GM23338 (cell line): ENCODE data around the gene SLC23A2. TPM values are rescaled to one million over a fixed set of nuclear protein-coding genes. Genes with fewer than 3 reads are reported as not detected.

Source experiments
- ATAC-seq: fragments of 200-7000 bp; cut with Tn5 transposase; 3 replicates; pipeline ENCODE4 v1.9.1; 2020
- DNase-seq: peaks from one replicate; pipeline ENCODE4 v3.0.0-alpha.2; 2015; ENCODE audit warnings: low spot score
- H2AFZ ChIP-seq: fragments of 200-600 bp; sonication (generic); 2 replicates; pipeline ENCODE4 v1.8.0; 2016; ENCODE audit warnings: antibody characterized with exemption, mild to moderate bottlenecking, moderate library complexity
- H3F3A ChIP-seq: fragments of 200-600 bp; sonication (generic); replicated peaks from 2 replicates; pipeline ENCODE4 v1.8.0; 2017; ENCODE audit warnings: antibody characterized with exemption, mixed run types, low read depth
- H3K27ac ChIP-seq: fragments of 200-600 bp; sonication (generic); 2 replicates; pipeline ENCODE4 v1.6.1; 2016; ENCODE audit warnings: low read depth
- H3K27me3 ChIP-seq: fragments of 200-600 bp; sonication (generic); 2 replicates; pipeline ENCODE4 v1.8.0; 2016; ENCODE audit warnings: mild to moderate bottlenecking, mixed run types, moderate library complexity; ENCODE audit not compliant: insufficient read depth
- H3K36me3 ChIP-seq: fragments of 200-600 bp; sonication (generic); 2 replicates; pipeline ENCODE4 v1.8.0; 2016; ENCODE audit warnings: mild to moderate bottlenecking; ENCODE audit not compliant: insufficient read depth
- H3K4me1 ChIP-seq: fragments of 200-600 bp; sonication (generic); 2 replicates; pipeline ENCODE4 v1.8.0; 2016; ENCODE audit warnings: mild to moderate bottlenecking, moderate library complexity; ENCODE audit not compliant: insufficient read depth
- H3K4me2 ChIP-seq: fragments of 200-600 bp; sonication (generic); 2 replicates; pipeline ENCODE4 v1.7.1; 2017; ENCODE audit warnings: mixed run types
- H3K4me3 ChIP-seq: fragments of 200-600 bp; sonication (generic); 2 replicates; pipeline ENCODE4 v1.6.1; 2016; ENCODE audit warnings: mixed run types
- H3K79me2 ChIP-seq: fragments of 200-600 bp; sonication (generic); replicated peaks from 2 replicates; pipeline ENCODE4 v1.8.0; 2017; ENCODE audit warnings: mild to moderate bottlenecking; ENCODE audit not compliant: insufficient read depth
- H3K9me2 ChIP-seq: fragments of 200-600 bp; sonication (generic); 2 replicates; pipeline ENCODE4 v1.8.0; 2017; ENCODE audit not compliant: insufficient read depth
- H4K20me1 ChIP-seq: fragments of 200-600 bp; sonication (generic); replicated peaks from 2 replicates; pipeline ENCODE4 v1.8.0; 2017; ENCODE audit warnings: mild to moderate bottlenecking; ENCODE audit not compliant: insufficient read depth
- H3K27ac Mint-ChIP-seq: 2 replicates; pipeline ENCODE4 v1.8.0; 2020; ENCODE audit warnings: inconsistent platforms, mild to moderate bottlenecking, moderate library complexity, mixed read lengths
- H3K27me3 Mint-ChIP-seq: 3 replicates; pipeline ENCODE4 v1.8.0; 2022; ENCODE audit warnings: low read depth, mild to moderate bottlenecking, moderate library complexity, mixed read lengths, inconsistent platforms; ENCODE audit not compliant: insufficient read depth, poor library complexity
- H3K36me3 Mint-ChIP-seq: 3 replicates; pipeline ENCODE4 v1.8.0; 2021; ENCODE audit warnings: low read depth, mild to moderate bottlenecking, inconsistent platforms, moderate library complexity, mixed read lengths
- H3K4me1 Mint-ChIP-seq: 3 replicates; pipeline ENCODE4 v1.8.0; 2020; ENCODE audit warnings: mild to moderate bottlenecking, inconsistent platforms, mixed read lengths
- H3K4me3 Mint-ChIP-seq: 3 replicates; pipeline ENCODE4 v1.8.0; 2021; ENCODE audit warnings: moderate library complexity, mild to moderate bottlenecking, inconsistent platforms, mixed read lengths
- H3K9me3 Mint-ChIP-seq: 3 replicates; pipeline ENCODE4 v1.8.0; 2020; ENCODE audit warnings: moderate library complexity, mild to moderate bottlenecking, inconsistent platforms, mixed read lengths
- CREB1 ChIP-seq: fragments of 250-450 bp; sonication (Bioruptor Pico); IDR thresholded peaks from 2 replicates; pipeline ENCODE4 v1.5.0; 2020; ENCODE audit warnings: low read depth, mild to moderate bottlenecking, moderate library complexity
- EZH2phosphoT487 ChIP-seq: fragments of 200-600 bp; sonication (generic); IDR thresholded peaks from one replicate; pipeline ENCODE4 v1.8.1; 2018; ENCODE audit warnings: antibody characterized with exemption; ENCODE audit not compliant: unreplicated experiment
- NANOG ChIP-seq: IDR thresholded peaks from 2 replicates; pipeline ENCODE4 v1.6.1; 2016; ENCODE audit warnings: antibody characterized with exemption, borderline replicate concordance
- POLR2AphosphoS5 ChIP-seq: IDR thresholded peaks from 2 replicates; pipeline ENCODE4 v1.6.1; 2016; ENCODE audit warnings: antibody characterized with exemption, low read depth
- ZNF114 ChIP-seq: fragments of 250-450 bp; sonication (Bioruptor Pico); IDR thresholded peaks from 2 replicates; pipeline ENCODE4 v1.5.0; 2020; ENCODE audit warnings: mild to moderate bottlenecking, moderate library complexity
- ZNF331 ChIP-seq: fragments of 250-450 bp; sonication (Bioruptor Pico); IDR thresholded peaks from 2 replicates; pipeline ENCODE4 v1.5.0; 2020; ENCODE audit warnings: low read depth, mild to moderate bottlenecking, moderate library complexity
- polyA plus RNA-seq: library from polyadenylated mRNA; unstranded; fragments of >200 nt; fragmentation: Nextera tagmentation; extraction: Ambion mirVana; gene quantifications from 2 replicates; pipeline ENCODE4 v1.2.1, GENCODE V29; 2016
- total RNA-seq: library from RNA; depleted of rRNA; stranded (reverse); fragments of >200 nt; shearing (Covaris generic); gene quantifications from 2 replicates; pipeline ENCODE4 v1.2.3, GENCODE V29; 2014
- TF ChIP-seq, protein P1 (sequence below): IDR thresholded peaks from one replicate; pipeline ENCODE4 v1.6.1; 2018; ENCODE audit warnings: antibody characterized with exemption; ENCODE audit not compliant: unreplicated experiment
- TF ChIP-seq, protein P2 (sequence below): IDR thresholded peaks from 2 replicates; pipeline ENCODE4 v1.6.1; 2016; ENCODE audit warnings: antibody characterized with exemption
- TF ChIP-seq, protein P3 (sequence below), 2 experiments: fragments of 200-600 bp in 1 of 2; sonication (generic) in 1 of 2; conservative IDR thresholded peaks; 2 replicates each; pipeline versions ENCODE4 v1.5.1 to v1.6.1; 2016 to 2017; ENCODE audit warnings: antibody characterized with exemption in 2 of 2, low read depth in 2 of 2, mild to moderate bottlenecking in 2 of 2, moderate library complexity in 1 of 2

Gene SLC23A2
- total and polyA plus RNA-seq, 2 experiments from 2014 or later: 4.4 to 20.2 TPM

DNA sequence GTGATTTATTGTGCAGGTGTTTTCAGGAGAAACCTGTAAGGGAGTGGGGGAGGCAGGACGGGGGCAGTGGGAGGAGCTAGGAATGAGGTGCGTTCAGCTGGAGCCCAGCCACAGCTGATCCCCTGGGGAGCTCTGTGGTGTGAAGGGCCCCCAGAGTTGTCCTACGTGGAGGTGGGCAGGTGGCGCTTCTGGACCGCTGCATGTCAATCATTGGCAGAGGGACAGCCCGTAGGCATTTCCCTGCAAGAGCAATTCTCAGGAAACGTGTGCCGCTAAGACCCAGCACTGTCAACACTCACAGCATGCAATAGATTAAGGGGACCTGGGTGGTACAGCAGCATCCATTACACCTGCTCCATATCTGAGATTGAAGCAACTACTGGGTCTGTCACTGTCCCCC lies 191.6 kb downstream of the SLC23A2 start (continued):
- TF ChIP-seq, protein P1, sequence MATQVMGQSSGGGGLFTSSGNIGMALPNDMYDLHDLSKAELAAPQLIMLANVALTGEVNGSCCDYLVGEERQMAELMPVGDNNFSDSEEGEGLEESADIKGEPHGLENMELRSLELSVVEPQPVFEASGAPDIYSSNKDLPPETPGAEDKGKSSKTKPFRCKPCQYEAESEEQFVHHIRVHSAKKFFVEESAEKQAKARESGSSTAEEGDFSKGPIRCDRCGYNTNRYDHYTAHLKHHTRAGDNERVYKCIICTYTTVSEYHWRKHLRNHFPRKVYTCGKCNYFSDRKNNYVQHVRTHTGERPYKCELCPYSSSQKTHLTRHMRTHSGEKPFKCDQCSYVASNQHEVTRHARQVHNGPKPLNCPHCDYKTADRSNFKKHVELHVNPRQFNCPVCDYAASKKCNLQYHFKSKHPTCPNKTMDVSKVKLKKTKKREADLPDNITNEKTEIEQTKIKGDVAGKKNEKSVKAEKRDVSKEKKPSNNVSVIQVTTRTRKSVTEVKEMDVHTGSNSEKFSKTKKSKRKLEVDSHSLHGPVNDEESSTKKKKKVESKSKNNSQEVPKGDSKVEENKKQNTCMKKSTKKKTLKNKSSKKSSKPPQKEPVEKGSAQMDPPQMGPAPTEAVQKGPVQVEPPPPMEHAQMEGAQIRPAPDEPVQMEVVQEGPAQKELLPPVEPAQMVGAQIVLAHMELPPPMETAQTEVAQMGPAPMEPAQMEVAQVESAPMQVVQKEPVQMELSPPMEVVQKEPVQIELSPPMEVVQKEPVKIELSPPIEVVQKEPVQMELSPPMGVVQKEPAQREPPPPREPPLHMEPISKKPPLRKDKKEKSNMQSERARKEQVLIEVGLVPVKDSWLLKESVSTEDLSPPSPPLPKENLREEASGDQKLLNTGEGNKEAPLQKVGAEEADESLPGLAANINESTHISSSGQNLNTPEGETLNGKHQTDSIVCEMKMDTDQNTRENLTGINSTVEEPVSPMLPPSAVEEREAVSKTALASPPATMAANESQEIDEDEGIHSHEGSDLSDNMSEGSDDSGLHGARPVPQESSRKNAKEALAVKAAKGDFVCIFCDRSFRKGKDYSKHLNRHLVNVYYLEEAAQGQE: no peak
- TF ChIP-seq CREB1 (CRISPR knock-in tag) (no peak), NANOG (no peak), ZNF114 (no peak)
- TF ChIP-seq, protein P2, sequence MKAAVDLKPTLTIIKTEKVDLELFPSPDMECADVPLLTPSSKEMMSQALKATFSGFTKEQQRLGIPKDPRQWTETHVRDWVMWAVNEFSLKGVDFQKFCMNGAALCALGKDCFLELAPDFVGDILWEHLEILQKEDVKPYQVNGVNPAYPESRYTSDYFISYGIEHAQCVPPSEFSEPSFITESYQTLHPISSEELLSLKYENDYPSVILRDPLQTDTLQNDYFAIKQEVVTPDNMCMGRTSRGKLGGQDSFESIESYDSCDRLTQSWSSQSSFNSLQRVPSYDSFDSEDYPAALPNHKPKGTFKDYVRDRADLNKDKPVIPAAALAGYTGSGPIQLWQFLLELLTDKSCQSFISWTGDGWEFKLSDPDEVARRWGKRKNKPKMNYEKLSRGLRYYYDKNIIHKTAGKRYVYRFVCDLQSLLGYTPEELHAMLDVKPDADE: no peak

DNA sequence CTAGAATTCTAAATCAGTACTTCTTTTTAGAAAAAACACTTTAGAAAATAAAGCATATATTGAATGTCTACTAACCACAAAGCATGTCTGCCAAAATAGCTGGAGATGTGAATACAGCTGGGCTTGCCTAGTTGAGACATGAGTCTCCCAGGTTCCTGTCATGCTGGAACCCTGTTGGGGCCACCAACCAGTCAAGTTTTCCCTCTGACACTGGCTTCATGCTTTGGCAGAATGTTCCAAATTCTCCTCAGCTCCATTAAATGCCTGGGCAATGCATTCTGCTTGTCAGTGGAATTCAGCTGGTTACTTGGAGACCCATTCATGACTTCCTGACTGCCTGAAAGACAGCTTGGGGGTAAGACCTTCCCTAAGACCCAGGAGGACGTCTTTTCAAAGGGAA lies 192.4 kb downstream of the SLC23A2 start:
- Mint-ChIP-seq H3K4me1 (peaks cover 22% of the 10 kb centered on the region), H3K36me3 (no peaks in the 10 kb centered on the region), H3K27ac (peak overlapping the region; percentile 73; the same call in 1 of the 2 replicates), H3K27me3 (peaks cover 14% of the 10 kb centered on the region), H3K9me3 (no peaks in the 10 kb centered on the region; the same call in 2 of the 3 replicates), H3K4me3 (no peak overlapping the region)
- Histone ChIP-seq H3K36me3 (no peaks in the 10 kb centered on the region), H3K4me2 (no peak overlapping the region), H3K4me1 (peaks cover 6% of the 10 kb centered on the region), H3K27ac (no peak overlapping the region), H3K9me2 (no peaks in the 10 kb centered on the region), H3K27me3 (no peaks in the 10 kb centered on the region), H4K20me1 (no peaks in the 10 kb centered on the region), H3F3A (no peaks in the 10 kb centered on the region), H3K79me2 (no peaks in the 10 kb centered on the region), H2AFZ (no peak overlapping the region), H3K4me3 (no peak overlapping the region)
- ATAC-seq: no peak
- TF ChIP-seq ZNF114 (no peak), CREB1 (CRISPR knock-in tag) (no peak), EZH2phosphoT487 (no peak), POLR2AphosphoS5 (no peak), ZNF331 (CRISPR knock-in tag) (no peak)
- TF ChIP-seq, protein P3, sequence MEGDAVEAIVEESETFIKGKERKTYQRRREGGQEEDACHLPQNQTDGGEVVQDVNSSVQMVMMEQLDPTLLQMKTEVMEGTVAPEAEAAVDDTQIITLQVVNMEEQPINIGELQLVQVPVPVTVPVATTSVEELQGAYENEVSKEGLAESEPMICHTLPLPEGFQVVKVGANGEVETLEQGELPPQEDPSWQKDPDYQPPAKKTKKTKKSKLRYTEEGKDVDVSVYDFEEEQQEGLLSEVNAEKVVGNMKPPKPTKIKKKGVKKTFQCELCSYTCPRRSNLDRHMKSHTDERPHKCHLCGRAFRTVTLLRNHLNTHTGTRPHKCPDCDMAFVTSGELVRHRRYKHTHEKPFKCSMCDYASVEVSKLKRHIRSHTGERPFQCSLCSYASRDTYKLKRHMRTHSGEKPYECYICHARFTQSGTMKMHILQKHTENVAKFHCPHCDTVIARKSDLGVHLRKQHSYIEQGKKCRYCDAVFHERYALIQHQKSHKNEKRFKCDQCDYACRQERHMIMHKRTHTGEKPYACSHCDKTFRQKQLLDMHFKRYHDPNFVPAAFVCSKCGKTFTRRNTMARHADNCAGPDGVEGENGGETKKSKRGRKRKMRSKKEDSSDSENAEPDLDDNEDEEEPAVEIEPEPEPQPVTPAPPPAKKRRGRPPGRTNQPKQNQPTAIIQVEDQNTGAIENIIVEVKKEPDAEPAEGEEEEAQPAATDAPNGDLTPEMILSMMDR (conservative IDR thresholded peaks at IDR 0.05; ENCODE audit: low read depth in 2 of 2): no peak
- DNase-seq: no peak
